H9 (cell line): ENCODE data around the gene TMEM109. TPM values are rescaled to one million over a fixed set of nuclear protein-coding genes. Genes with fewer than 3 reads are reported as not detected.

Experiments used
- DNase-seq: peaks from one replicate; pipeline ENCODE4 v3.0.0-alpha.2; 2017
- H2AFZ ChIP-seq: one replicate; pipeline ENCODE4 v1.6.1; 2013; ENCODE audit warnings: mild to moderate bottlenecking, low read length, control low read depth, moderate library complexity
- H2AK5ac ChIP-seq: 2 replicates; pipeline ENCODE4 v1.6.1; 2013; ENCODE audit warnings: low read length, control low read depth, mixed read lengths; ENCODE audit not compliant: insufficient read length
- H2BK120ac ChIP-seq: one replicate; pipeline ENCODE4 v1.6.1; 2013; ENCODE audit warnings: low read depth, mild to moderate bottlenecking, low read length, control low read depth, inconsistent platforms; ENCODE audit not compliant: poor library complexity, severe bottlenecking
- H2BK12ac ChIP-seq: 2 replicates; pipeline ENCODE4 v1.6.1; 2013; ENCODE audit warnings: low read length, control low read depth, mixed read lengths, low read depth; ENCODE audit not compliant: insufficient read length
- H2BK15ac ChIP-seq: 2 replicates; pipeline ENCODE4 v1.6.1; 2013; ENCODE audit warnings: low read depth, low read length, control low read depth
- H2BK20ac ChIP-seq: one replicate; pipeline ENCODE4 v1.6.1; 2013; ENCODE audit warnings: low read depth, mild to moderate bottlenecking, low read length, control low read depth, inconsistent platforms; ENCODE audit not compliant: poor library complexity, severe bottlenecking
- H2BK5ac ChIP-seq: 2 replicates; pipeline ENCODE4 v1.6.1; 2013; ENCODE audit warnings: low read length, control low read depth, mixed read lengths; ENCODE audit not compliant: insufficient read length
- H3K14ac ChIP-seq: 2 replicates; pipeline ENCODE4 v1.6.1; 2013; ENCODE audit warnings: low read length, control low read depth; ENCODE audit not compliant: insufficient read depth
- H3K18ac ChIP-seq: 2 replicates; pipeline ENCODE4 v1.6.1; 2013; ENCODE audit warnings: low read depth, mild to moderate bottlenecking, mixed read lengths, low read length, control low read depth; ENCODE audit not compliant: insufficient read length
- H3K23ac ChIP-seq: 2 replicates; pipeline ENCODE4 v1.6.1; 2013; ENCODE audit warnings: low read length, control low read depth, mixed read lengths, low read depth; ENCODE audit not compliant: insufficient read length
- H3K23me2 ChIP-seq: 2 replicates; pipeline ENCODE4 v1.6.1; 2013; ENCODE audit warnings: low read depth, mild to moderate bottlenecking, mixed read lengths, low read length, control low read depth; ENCODE audit not compliant: insufficient read length, poor library complexity, severe bottlenecking
- H3K27ac ChIP-seq: 2 replicates; pipeline ENCODE4 v1.5.1; 2013; ENCODE audit warnings: low read length, control low read depth, mixed read lengths, low read depth; ENCODE audit not compliant: insufficient read length
- H3K27me3 ChIP-seq: 2 replicates; pipeline ENCODE4 v1.6.1; 2013; ENCODE audit warnings: low read length, control low read depth, inconsistent platforms; ENCODE audit not compliant: insufficient read depth
- H3K4ac ChIP-seq: 2 replicates; pipeline ENCODE4 v1.6.1; 2013; ENCODE audit warnings: low read depth, mild to moderate bottlenecking, control low read depth, inconsistent platforms, low read length, moderate library complexity
- H3K4me1 ChIP-seq: 2 replicates; pipeline ENCODE4 v1.6.1; 2013; ENCODE audit warnings: low read length, control low read depth, inconsistent platforms; ENCODE audit not compliant: insufficient read depth
- H3K4me2 ChIP-seq: 2 replicates; pipeline ENCODE4 v1.6.1; 2013; ENCODE audit warnings: low read length, control low read depth, mixed read lengths; ENCODE audit not compliant: insufficient read length, insufficient read depth
- H3K56ac ChIP-seq: 2 replicates; pipeline ENCODE4 v1.6.1; 2013; ENCODE audit warnings: low read depth, mild to moderate bottlenecking, mixed read lengths, low read length, control low read depth; ENCODE audit not compliant: insufficient read length
- H3K79me1 ChIP-seq: 2 replicates; pipeline ENCODE4 v1.6.1; 2013; ENCODE audit warnings: low read depth, mild to moderate bottlenecking, moderate library complexity, low read length, control low read depth, inconsistent platforms; ENCODE audit not compliant: insufficient read depth, poor library complexity, severe bottlenecking
- H3K79me2 ChIP-seq: 2 replicates; pipeline ENCODE4 v1.6.1; 2013; ENCODE audit warnings: low read length, control low read depth, inconsistent platforms; ENCODE audit not compliant: insufficient read depth
- H3K9ac ChIP-seq: 2 replicates; pipeline ENCODE4 v1.6.1; 2013; ENCODE audit warnings: low read length, control low read depth, mixed read lengths; ENCODE audit not compliant: insufficient read length; ENCODE audit errors: extremely low read depth
- H3K9me3 ChIP-seq: one replicate; pipeline ENCODE4 v1.6.1; 2013; ENCODE audit warnings: low read depth, low read length, inconsistent platforms; ENCODE audit not compliant: control insufficient read depth
- H3T11ph ChIP-seq: one replicate; pipeline ENCODE4 v1.6.1; 2013; ENCODE audit warnings: mild to moderate bottlenecking, low read length, control low read depth, inconsistent platforms
- H4K20me1 ChIP-seq: one replicate; pipeline ENCODE4 v1.6.1; 2013; ENCODE audit not compliant: control insufficient read depth, insufficient read length, insufficient read depth
- H4K5ac ChIP-seq: 2 replicates; pipeline ENCODE4 v1.6.1; 2013; ENCODE audit warnings: low read depth, mild to moderate bottlenecking, mixed read lengths, low read length, control low read depth; ENCODE audit not compliant: insufficient read length
- H4K8ac ChIP-seq: replicated peaks from 2 replicates; pipeline ENCODE4 v1.6.1; 2013; ENCODE audit warnings: low read length, control low read depth, mixed read lengths, low read depth; ENCODE audit not compliant: insufficient read length
- H4K91ac ChIP-seq: 2 replicates; pipeline ENCODE4 v1.6.1; 2013; ENCODE audit warnings: low read depth, mild to moderate bottlenecking, moderate library complexity, mixed read lengths, low read length, control low read depth; ENCODE audit not compliant: insufficient read length
- H3K27ac Mint-ChIP-seq, 3 experiments: 2 replicates in 2 of 3; 3 replicates in 1 of 3; pipeline ENCODE4 v1.8.0; 2020 to 2021; ENCODE audit warnings: mixed read lengths in 3 of 3, mild to moderate bottlenecking in 1 of 3, moderate library complexity in 1 of 3
- H3K27me3 Mint-ChIP-seq: 2 replicates; pipeline ENCODE4 v1.8.0; 2021; ENCODE audit warnings: low read depth, mild to moderate bottlenecking, moderate library complexity, mixed read lengths
- H3K36me3 Mint-ChIP-seq, 3 experiments: 2 replicates in 2 of 3; 3 replicates in 1 of 3; pipeline ENCODE4 v1.8.0; 2020 to 2021; ENCODE audit warnings: low read depth in 3 of 3, mixed read lengths in 3 of 3; ENCODE audit not compliant: insufficient read depth in 1 of 3
- H3K4me1 Mint-ChIP-seq, 2 experiments: 2 replicates each; pipeline ENCODE4 v1.8.0; 2020; ENCODE audit warnings: mixed read lengths in 2 of 2
- H3K4me3 Mint-ChIP-seq, 2 experiments: 2 replicates in 1 of 2; 3 replicates in 1 of 2; pipeline ENCODE4 v1.8.0; 2020 to 2021; ENCODE audit warnings: mild to moderate bottlenecking in 2 of 2, mixed read lengths in 2 of 2, moderate library complexity in 1 of 2
- H3K9me3 Mint-ChIP-seq, 2 experiments: 2 replicates in 1 of 2; 3 replicates in 1 of 2; pipeline ENCODE4 v1.8.0; 2020; ENCODE audit warnings: mild to moderate bottlenecking in 2 of 2, mixed read lengths in 2 of 2, moderate library complexity in 1 of 2
- WGBS: extraction: QIAGEN DNeasy Blood & Tissue Kit; methylation state at CpG from one replicate; pipeline ENCODE4 v1.1.7; 2013; ENCODE audit warnings: missing lambda C conversion rate, low lambda C conversion rate, mixed read lengths; ENCODE audit not compliant: insufficient read length; ENCODE audit errors: extremely low coverage; 5-methylcytosine and 5-hydroxymethylcytosine counted together
- total RNA-seq: library from RNA; stranded (reverse); gene quantifications from 2 replicates; pipeline ENCODE4 v1.2.1, GENCODE V29; 2021
- TF ChIP-seq, protein P1 (sequence below): fragments of 200-600 bp; sonication (generic); conservative IDR thresholded peaks from 3 replicates; pipeline ENCODE4 v1.8.0; 2021; ENCODE audit warnings: antibody characterized with exemption, mild to moderate bottlenecking

The TMEM109 gene
- total RNA-seq, 1 experiment from 2014 or later: 38.0 TPM

DNA sequence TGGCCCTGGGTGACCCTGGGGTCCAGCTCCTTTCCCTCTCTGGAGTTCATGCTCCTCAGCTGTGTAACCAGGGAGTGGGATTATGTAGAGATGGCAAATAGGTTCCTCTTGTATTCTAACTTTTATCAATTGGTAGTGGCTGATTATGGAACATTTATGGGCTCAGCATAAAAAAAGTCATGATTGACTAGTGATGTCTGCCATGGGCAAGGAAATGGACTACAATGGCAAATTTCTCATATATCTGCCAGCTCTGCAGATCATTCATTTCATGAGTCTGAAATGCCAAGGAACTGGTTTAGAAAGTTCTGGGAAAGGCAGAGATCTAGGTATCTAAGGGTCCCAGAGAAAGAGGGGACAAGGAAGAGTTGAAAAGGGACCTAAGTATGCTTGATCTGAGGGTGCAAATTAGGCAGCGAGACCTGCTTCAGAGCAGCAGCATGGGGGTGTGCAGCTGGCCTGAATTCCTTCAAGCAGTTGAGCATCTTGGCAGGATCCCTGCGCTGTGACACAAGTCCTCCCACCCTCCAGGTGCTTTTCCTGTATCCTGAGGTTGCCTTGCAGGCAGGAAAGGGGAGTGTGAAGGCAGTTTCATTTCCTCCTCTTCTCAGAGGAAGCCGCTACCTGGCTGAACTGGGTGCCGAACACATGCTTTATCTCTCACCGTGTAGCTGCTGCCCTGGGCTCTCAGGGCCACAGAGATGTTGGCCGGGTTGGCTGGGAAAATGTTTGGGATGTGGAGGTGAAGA, 27.6 kb downstream of the TMEM109 start:
- no peak overlapping the region for H2BK20ac ChIP-seq
- H2BK5ac ChIP-seq: no peak overlapping the region
- H3K27ac ChIP-seq: no peak overlapping the region
- no peak overlapping the region for H2BK15ac ChIP-seq
- TF ChIP-seq, protein P1, sequence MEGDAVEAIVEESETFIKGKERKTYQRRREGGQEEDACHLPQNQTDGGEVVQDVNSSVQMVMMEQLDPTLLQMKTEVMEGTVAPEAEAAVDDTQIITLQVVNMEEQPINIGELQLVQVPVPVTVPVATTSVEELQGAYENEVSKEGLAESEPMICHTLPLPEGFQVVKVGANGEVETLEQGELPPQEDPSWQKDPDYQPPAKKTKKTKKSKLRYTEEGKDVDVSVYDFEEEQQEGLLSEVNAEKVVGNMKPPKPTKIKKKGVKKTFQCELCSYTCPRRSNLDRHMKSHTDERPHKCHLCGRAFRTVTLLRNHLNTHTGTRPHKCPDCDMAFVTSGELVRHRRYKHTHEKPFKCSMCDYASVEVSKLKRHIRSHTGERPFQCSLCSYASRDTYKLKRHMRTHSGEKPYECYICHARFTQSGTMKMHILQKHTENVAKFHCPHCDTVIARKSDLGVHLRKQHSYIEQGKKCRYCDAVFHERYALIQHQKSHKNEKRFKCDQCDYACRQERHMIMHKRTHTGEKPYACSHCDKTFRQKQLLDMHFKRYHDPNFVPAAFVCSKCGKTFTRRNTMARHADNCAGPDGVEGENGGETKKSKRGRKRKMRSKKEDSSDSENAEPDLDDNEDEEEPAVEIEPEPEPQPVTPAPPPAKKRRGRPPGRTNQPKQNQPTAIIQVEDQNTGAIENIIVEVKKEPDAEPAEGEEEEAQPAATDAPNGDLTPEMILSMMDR: no peak
- H3K23ac ChIP-seq: no peak overlapping the region
- H3K18ac ChIP-seq: no peak overlapping the region
- H3K9ac ChIP-seq: no peak overlapping the region
- H3K27me3 Mint-ChIP-seq: peaks cover 4% of the 10 kb centered on the region
- no peak overlapping the region for H2BK12ac ChIP-seq
- H4K8ac ChIP-seq: no peak overlapping the region
- H3K36me3 Mint-ChIP-seq: peaks cover 2 to 14% (median 8%) of the 10 kb centered on the region in 3 experiments; a peak in 6 of 7 replicates
- peaks cover 10 to 12% of the 10 kb centered on the region in 2 experiments for H3K4me1 Mint-ChIP-seq
- no peak overlapping the region for H2AFZ ChIP-seq
- no peak overlapping the region for H2BK120ac ChIP-seq
- no peaks in the 10 kb centered on the region for H3K9me3 ChIP-seq
- no peaks in the 10 kb centered on the region for H3K79me2 ChIP-seq
- no peaks in the 10 kb centered on the region for H3K79me1 ChIP-seq
- no peaks in the 10 kb centered on the region for H4K20me1 ChIP-seq
- H2AK5ac ChIP-seq: no peak overlapping the region
- H3K27me3 ChIP-seq: no peaks in the 10 kb centered on the region
- no peak overlapping the region for H3K27ac Mint-ChIP-seq
- H3K4me1 ChIP-seq: no peaks in the 10 kb centered on the region
- H3K23me2 ChIP-seq: no peaks in the 10 kb centered on the region
- no CpG with 5 or more reads among the region's 6 CpGs for WGBS
- H3K56ac ChIP-seq: no peak overlapping the region
- no peak overlapping the region for H3K4me2 ChIP-seq
- no peak for DNase-seq
- no peak overlapping the region for H3K14ac ChIP-seq
- H3T11ph ChIP-seq: no peak overlapping the region
- H4K5ac ChIP-seq: no peak overlapping the region
- no peaks in the 10 kb centered on the region; a peak in 1 of 5 replicates for H3K9me3 Mint-ChIP-seq
- H3K4me3 Mint-ChIP-seq: no peak overlapping the region
- no peak overlapping the region for H4K91ac ChIP-seq
- no peak overlapping the region for H3K4ac ChIP-seq
